Measurements from ENCODE around the gene TRAP1. TPM values are rescaled to one million over a fixed set of nuclear protein-coding genes. Genes with fewer than 3 reads are reported as not detected.

Gene TRAP1
- total and polyA plus RNA-seq, 11 donors: 65.4 to 142 (median 110) TPM

DNA sequence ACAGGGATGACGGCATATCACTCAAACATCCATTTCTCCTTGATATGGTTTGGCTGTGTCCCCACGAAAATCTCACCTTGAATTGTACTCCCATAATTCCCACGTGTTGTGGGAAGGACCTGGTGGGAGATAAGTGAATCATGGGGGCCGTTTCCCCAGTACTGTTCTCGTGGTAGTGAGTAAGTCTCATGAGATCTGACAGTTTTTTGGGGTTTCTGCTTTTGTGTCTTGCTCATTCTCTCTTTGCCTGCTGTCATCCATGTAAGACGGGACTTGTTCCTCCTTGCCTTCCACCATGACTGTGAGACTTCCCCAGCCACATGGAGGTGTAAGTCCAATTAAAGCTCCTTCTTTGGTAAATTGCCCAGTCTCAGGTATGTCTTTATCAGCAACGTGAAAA, 30.3 kb downstream of the TRAP1 start:
- Histone ChIP-seq H3K4me3 (no peak overlapping the region), H3K27ac (no peak overlapping the region), H3K36me3 (peaks cover 0 to 69% (median 59%) of the 10 kb centered on the region in 9 donors), H3K9me3 (no peaks in the 10 kb centered on the region), H3K4me1 (peaks cover 0 to 18% (median 15%) of the 10 kb centered on the region in 12 donors), H3K27me3 (no peaks in the 10 kb centered on the region)
- no peak for DNase-seq
- intact Hi-C loops (cut with DNase I): no loop called here
- TF ChIP-seq, protein P1, sequence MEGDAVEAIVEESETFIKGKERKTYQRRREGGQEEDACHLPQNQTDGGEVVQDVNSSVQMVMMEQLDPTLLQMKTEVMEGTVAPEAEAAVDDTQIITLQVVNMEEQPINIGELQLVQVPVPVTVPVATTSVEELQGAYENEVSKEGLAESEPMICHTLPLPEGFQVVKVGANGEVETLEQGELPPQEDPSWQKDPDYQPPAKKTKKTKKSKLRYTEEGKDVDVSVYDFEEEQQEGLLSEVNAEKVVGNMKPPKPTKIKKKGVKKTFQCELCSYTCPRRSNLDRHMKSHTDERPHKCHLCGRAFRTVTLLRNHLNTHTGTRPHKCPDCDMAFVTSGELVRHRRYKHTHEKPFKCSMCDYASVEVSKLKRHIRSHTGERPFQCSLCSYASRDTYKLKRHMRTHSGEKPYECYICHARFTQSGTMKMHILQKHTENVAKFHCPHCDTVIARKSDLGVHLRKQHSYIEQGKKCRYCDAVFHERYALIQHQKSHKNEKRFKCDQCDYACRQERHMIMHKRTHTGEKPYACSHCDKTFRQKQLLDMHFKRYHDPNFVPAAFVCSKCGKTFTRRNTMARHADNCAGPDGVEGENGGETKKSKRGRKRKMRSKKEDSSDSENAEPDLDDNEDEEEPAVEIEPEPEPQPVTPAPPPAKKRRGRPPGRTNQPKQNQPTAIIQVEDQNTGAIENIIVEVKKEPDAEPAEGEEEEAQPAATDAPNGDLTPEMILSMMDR (IDR thresholded peaks at IDR 0.05): no peak
- no peak for TF ChIP-seq POLR2A (IDR thresholded peaks at IDR 0.05)
- ATAC-seq: no peak
- 80 to 88% (median 87%) methylated on average over 7 of the region's 7 CpGs for WGBS, 4 donors

DNA sequence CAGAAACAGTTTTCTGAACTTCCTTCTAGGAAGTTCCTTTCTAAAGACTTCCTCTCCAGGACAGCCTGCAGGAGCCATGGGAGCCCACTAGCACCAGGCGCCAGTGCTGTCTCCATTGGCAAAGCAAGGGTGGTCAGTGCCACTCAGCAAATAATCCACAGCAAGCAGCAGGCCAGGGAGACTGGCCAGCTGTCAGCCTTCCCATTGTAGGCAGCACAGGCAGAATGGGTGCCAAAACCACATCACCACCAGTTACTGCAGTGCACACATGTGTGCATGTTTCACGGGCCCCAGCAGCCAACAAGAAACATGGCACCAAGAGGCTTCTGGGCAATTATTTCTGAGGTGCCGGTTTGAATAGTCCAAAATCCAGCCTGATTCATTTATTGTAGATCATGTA, 36.1 kb downstream of the TRAP1 start:
- Histone ChIP-seq H3K27ac (no peak overlapping the region), H3K4me3 (no peak overlapping the region), H3K4me1 (peaks cover 0 to 18% (median 9%) of the 10 kb centered on the region in 12 donors), H3K27me3 (no peaks in the 10 kb centered on the region), H3K36me3 (peaks cover 0 to 84% (median 67%) of the 10 kb centered on the region in 9 donors), H3K9me3 (no peaks in the 10 kb centered on the region)
- intact Hi-C loops (cut with DNase I): no loop called here
- peak; percentile 60 to 81 (median 74) for ATAC-seq
- WGBS, 4 donors: 38 to 55% (median 49%) methylated on average over 3 of the region's 3 CpGs
- DNase-seq: peak in 3 of 5 donors; percentile 37 to 73 (median 39)
- TF ChIP-seq, protein P1 (IDR thresholded peaks at IDR 0.05): no peak
- no peak for TF ChIP-seq POLR2A (IDR thresholded peaks at IDR 0.05)

DNA sequence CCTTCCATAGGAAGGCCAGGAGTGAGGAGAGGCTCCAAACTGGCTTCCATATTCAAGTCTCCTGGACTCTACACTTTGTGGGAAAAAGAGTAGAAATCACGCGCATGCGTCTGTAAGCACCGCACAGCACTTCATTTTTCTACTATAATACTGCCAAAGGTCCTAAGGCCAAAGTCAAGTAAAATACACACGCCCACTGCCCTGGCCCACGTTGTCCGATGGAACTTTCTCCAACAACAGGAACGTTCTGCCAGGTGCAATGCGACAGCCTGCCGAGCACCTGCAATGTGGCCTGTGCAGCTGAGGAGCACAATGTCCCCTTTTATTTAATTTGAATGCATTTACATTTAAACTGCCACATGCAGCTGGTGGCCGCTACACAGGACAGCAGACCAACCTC, 39.3 kb downstream of the TRAP1 start:
- Histone ChIP-seq H3K9me3 (no peaks in the 10 kb centered on the region), H3K4me3 (no peak overlapping the region), H3K36me3 (peaks cover 0 to 84% (median 64%) of the 10 kb centered on the region in 9 donors), H3K4me1 (peaks cover 0 to 25% (median 10%) of the 10 kb centered on the region in 12 donors), H3K27me3 (no peaks in the 10 kb centered on the region), H3K27ac (no peak overlapping the region)
- no peak for ATAC-seq
- WGBS, 4 donors: 95 to 97% (median 95%) methylated on average over 11 of the region's 11 CpGs
- intact Hi-C loops (cut with DNase I): no loop called here
- DNase-seq: peak in 1 of 5 donors; percentile 6
- no peak for TF ChIP-seq POLR2A (IDR thresholded peaks at IDR 0.05)
- TF ChIP-seq, protein P1 (IDR thresholded peaks at IDR 0.05): no peak

DNA sequence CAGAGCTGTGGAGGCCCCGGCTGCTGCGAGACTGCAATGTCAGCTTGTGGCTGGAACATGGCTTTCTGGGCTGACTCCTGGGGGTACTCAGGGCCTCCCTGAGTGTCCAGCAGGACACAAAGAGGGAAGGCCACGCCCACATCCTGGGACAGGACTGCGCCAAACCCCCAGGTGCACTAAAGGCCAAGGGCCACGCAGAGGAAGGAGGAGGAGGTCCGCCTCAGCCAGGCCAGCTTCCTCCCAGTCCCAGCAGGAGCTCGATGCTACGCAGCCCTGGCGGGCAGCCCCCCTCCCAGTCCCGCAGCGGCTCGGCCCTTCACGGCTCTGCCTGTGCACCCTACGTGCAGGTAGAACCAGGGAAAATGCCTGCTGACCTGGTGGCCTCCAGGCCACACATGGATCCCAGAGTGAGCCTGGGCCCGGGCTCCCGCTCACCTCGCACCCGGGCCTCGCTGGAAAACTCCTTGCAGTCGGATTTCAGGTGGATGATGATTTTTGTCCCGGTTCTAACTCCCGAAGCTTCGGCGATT, 41.7 kb downstream of the TRAP1 start:
- intact Hi-C loops (cut with DNase I): no loop called here
- Histone ChIP-seq H3K4me3 (no peak overlapping the region), H3K36me3 (peaks cover 0 to 92% (median 76%) of the 10 kb centered on the region in 9 donors), H3K27ac (peak overlapping the region in 2 of 12 donors; percentile 4 to 17), H3K4me1 (peaks cover 0 to 18% (median 3%) of the 10 kb centered on the region in 12 donors), H3K9me3 (no peaks in the 10 kb centered on the region), H3K27me3 (no peaks in the 10 kb centered on the region)
- WGBS, 4 donors: 72 to 88% (median 82%) methylated on average over 12 to 24 of the region's 24 CpGs
- TF ChIP-seq, protein P1 (IDR thresholded peaks at IDR 0.05): no peak
- TF ChIP-seq POLR2A (IDR thresholded peaks at IDR 0.05): no peak
- ATAC-seq (peak in 1 of 4 donors; percentile 69), DNase-seq (peak in 1 of 5 donors; percentile 53)
